Choroid plexus epithelial cell (primary cell): ENCODE data around the gene ABCG8.

Source experiments
- DNase-seq: peaks from one replicate; pipeline ENCODE4 v3.0.0-alpha.2; 2010; ENCODE audit warnings: low read depth
- H3K4me3 ChIP-seq: 2 replicates; pipeline ENCODE4 v1.5.1; 2011; ENCODE audit warnings: low read depth, mild to moderate bottlenecking, control low read depth, low read length, moderate library complexity
- CTCF ChIP-seq: conservative IDR thresholded peaks from 2 replicates; pipeline ENCODE4 v1.5.1; 2011; ENCODE audit warnings: low read depth, mild to moderate bottlenecking, control low read depth, inconsistent platforms, low read length, moderate library complexity

Gene ABCG8

GRCh38 chr2:43845181-43845580, 6.4 kb downstream of the ABCG8 start:
- H3K4me3 ChIP-seq = no peak overlapping the region
- no peak for DNase-seq
- TF ChIP-seq CTCF = no peak

GRCh38 chr2:43846140-43846793, 7.5 kb downstream of the ABCG8 start:
- DNase-seq = no peak
- TF ChIP-seq CTCF = no peak
- no peak overlapping the region for H3K4me3 ChIP-seq

- TF ChIP-seq CTCF = no peak
- H3K4me3 ChIP-seq = no peak overlapping the region
- DNase-seq = peak; percentile 17
Measured at GRCh38 chr2:43848214-43848613, 9.4 kb downstream of the ABCG8 start.

- TF ChIP-seq CTCF = no peak
- DNase-seq = no peak
- H3K4me3 ChIP-seq = no peak overlapping the region
Measured at GRCh38 chr2:43851011-43851980, 12.5 kb downstream of the ABCG8 start.

GRCh38 chr2:43852196-43852730, 13.5 kb downstream of the ABCG8 start:
- TF ChIP-seq CTCF = no peak
- DNase-seq = no peak
- no peak overlapping the region for H3K4me3 ChIP-seq

GRCh38 chr2:43853141-43854081, 14.6 kb downstream of the ABCG8 start:
- no peak for TF ChIP-seq CTCF
- no peak overlapping the region for H3K4me3 ChIP-seq
- no peak for DNase-seq
